Ramos (cell line): ENCODE measurements around the gene PPM1K.

Experiments used
- in situ Hi-C: fragments of 300-500 bp; cut with MboI; formaldehyde crosslinking; loops from one replicate; pipeline ENCODE4 v1.14.3; 2022; ENCODE audit warnings: low sequenced_read_pairs; ENCODE audit not compliant: unreplicated experiment

PPM1K gene

GRCh38 chr4:88226143-88226542 lies 58.2 kb downstream of the PPM1K start:
- in situ Hi-C loops: no loop called here

GRCh38 chr4:88225232-88226105 lies 58.9 kb downstream of the PPM1K start:
- in situ Hi-C loops: no loop called here

- in situ Hi-C loops: loop anchor here (25.0 kb wide), 3 partner anchors 361 to 814 kb away; no protein-coding TSS in a partner anchor
These were observed 60.8 kb downstream of the PPM1K start for GRCh38 chr4:88223516-88223915.

GRCh38 chr4:88219099-88219498 lies 65.3 kb downstream of the PPM1K start:
- in situ Hi-C loops: loop anchor here (10.0 to 25.0 kb wide), 4 partner anchors 184 to 818 kb away; no protein-coding TSS in a partner anchor

GRCh38 chr4:88217169-88217568 lies 67.2 kb downstream of the PPM1K start:
- in situ Hi-C loops: loop anchor here (10.0 to 25.0 kb wide), 4 partner anchors 182 to 820 kb away; no protein-coding TSS in a partner anchor

- in situ Hi-C loops: loop anchor here (10.0 to 25.0 kb wide), 4 partner anchors 182 to 821 kb away; no protein-coding TSS in a partner anchor
These were observed 68.0 kb downstream of the PPM1K start for GRCh38 chr4:88216395-88216794.

- in situ Hi-C loops: loop anchor here (10.0 to 25.0 kb wide), 4 partner anchors 181 to 822 kb away; no protein-coding TSS in a partner anchor
These were observed 69.0 kb downstream of the PPM1K start for GRCh38 chr4:88215351-88215750.

- in situ Hi-C loops: loop anchor here (5.0 to 25.0 kb wide), 5 partner anchors 177 to 825 kb away; no protein-coding TSS in a partner anchor
These were observed 72.2 kb downstream of the PPM1K start for GRCh38 chr4:88212253-88212561.

GRCh38 chr4:88211473-88212252 lies 72.7 kb downstream of the PPM1K start:
- in situ Hi-C loops: loop anchor here (5.0 to 25.0 kb wide), 5 partner anchors 177 to 826 kb away; no protein-coding TSS in a partner anchor

- in situ Hi-C loops: loop anchor here (25.0 kb wide), 3 partner anchors 346 to 829 kb away; no protein-coding TSS in a partner anchor
These were observed 76.2 kb downstream of the PPM1K start for GRCh38 chr4:88208156-88208555.
